Subcutaneous adipose tissue (tissue), 4 donors: Measurements from ENCODE around the gene TMEM53. TPM values are rescaled to one million over a fixed set of nuclear protein-coding genes. Genes with fewer than 3 reads are reported as not detected.

Experiments used
- total RNA-seq, 4 donors: library from RNA; depleted of rRNA; stranded (reverse); fragments of >200 nt; gene quantifications; one replicate each; pipeline ENCODE4 v1.1.0, GENCODE V29; 2016
- TF ChIP-seq, protein P1 (sequence below): fragments of 450-650 bp; IDR thresholded peaks from one replicate; pipeline ENCODE4 v1.5.1; 2016; ENCODE audit warnings: low read depth, mild to moderate bottlenecking, control low read depth, antibody characterized with exemption, moderate library complexity

Gene TMEM53
- total RNA-seq, 4 donors from 2014 or later = 7.0 to 9.5 (median 7.5) TPM

DNA sequence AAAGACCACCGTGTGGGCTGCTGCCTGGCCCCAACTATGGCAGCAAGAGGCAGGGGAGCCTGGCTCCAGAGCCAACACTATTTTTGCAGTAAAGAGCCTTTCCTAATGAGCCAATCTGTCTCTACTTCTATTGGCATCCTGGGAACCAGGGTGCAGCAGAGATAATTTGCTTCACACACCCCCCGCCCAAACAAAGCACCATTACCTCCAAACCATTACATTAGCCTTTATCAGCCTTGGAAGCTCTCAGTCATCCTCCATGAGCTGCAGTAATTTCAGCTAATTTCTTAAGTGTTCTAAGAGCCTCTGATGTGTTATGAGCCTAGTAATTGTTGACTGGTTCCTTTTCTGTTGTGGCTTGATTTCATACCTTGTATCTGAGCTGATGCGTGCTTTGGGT is 21.8 kb upstream of the TMEM53 start:
- TF ChIP-seq, protein P1, sequence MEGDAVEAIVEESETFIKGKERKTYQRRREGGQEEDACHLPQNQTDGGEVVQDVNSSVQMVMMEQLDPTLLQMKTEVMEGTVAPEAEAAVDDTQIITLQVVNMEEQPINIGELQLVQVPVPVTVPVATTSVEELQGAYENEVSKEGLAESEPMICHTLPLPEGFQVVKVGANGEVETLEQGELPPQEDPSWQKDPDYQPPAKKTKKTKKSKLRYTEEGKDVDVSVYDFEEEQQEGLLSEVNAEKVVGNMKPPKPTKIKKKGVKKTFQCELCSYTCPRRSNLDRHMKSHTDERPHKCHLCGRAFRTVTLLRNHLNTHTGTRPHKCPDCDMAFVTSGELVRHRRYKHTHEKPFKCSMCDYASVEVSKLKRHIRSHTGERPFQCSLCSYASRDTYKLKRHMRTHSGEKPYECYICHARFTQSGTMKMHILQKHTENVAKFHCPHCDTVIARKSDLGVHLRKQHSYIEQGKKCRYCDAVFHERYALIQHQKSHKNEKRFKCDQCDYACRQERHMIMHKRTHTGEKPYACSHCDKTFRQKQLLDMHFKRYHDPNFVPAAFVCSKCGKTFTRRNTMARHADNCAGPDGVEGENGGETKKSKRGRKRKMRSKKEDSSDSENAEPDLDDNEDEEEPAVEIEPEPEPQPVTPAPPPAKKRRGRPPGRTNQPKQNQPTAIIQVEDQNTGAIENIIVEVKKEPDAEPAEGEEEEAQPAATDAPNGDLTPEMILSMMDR = no peak

DNA sequence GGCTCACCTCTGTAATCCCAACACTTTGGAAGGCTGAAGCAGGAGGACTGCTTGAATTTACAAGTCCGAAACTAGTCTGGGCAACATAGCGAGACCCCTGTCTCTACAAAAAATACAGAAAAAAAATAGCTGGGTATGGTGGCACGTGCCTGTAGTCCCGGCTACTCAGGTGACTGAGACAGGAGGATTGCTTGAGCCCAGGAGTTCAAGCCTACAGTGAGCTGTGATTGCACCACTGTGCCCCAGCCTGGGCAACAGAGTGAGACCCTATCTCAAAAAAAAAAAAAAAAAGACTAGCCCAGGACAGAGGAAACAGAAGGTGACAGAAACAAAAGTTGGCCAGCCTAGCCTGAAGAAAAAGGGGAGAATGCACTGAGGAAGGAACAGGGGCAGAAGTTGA is 21.4 kb upstream of the TMEM53 start:
- TF ChIP-seq, protein P1 = no peak

DNA sequence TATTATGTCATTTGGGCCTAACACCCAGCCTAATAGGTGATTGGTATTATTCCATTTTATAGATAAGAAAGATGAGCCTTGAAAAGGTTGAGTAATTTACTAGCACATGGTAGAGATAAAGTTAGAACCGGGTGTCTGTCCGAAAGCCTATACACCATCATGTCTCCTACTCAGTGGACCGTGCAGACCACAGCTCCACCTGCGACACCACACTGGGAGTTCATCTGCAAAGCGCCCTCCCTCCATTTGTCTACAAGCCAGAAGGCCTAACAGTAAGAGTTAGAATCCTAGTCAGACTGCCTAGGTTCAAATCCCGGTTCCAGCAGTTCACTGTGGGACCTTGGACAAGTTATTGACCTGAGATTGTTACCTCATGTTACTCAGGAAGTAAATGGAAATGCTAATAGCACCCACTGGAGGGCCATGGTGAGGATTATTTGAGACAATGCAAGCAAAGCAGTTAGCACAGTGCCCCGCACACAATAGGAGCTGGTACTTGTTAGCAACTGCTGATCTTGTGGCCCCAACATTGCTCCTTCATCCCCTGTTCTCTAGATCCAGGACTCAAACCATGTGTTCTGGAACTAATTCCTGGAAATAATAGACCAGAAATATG is 20.7 kb upstream of the TMEM53 start:
- TF ChIP-seq, protein P1 = no peak

DNA sequence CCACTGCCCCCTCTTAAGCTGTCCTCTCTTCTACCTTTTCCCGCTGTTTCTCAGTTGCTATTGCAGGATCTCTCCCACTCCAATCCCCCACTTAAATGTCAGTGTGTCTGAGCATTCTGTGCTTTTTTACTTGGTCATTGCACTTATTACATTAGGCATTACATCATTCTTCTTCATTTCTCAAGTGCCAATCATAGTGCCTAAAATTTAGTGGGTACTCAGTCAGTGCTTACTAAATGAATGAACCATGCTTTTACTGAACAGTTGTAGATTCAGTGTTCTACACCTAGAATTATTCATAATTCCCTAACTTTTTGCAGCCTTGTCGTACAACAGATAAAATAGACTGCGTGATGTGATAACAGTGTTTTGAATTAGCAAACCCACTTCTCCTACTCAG is 19.6 kb upstream of the TMEM53 start:
- TF ChIP-seq, protein P1 = no peak

DNA sequence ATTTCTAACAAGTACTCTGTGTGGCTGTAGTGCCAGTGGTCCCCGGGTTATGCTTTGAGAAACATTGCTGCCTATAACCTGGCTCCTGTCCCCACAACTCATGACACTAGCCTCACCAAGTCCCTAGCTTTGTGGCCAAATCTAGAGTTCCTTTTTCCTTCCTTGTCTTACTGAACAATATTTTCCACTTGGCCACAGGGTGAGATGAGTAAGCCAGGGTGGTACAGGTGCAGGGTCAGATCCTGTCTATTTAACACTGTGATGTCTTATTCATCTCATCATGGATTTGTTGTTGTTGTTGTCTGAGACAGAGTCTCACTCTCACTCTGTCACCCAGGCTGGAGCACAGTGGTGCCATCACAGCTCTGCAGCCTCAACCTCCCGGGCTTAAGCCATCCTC is 18.9 kb upstream of the TMEM53 start:
- TF ChIP-seq, protein P1 = no peak

DNA sequence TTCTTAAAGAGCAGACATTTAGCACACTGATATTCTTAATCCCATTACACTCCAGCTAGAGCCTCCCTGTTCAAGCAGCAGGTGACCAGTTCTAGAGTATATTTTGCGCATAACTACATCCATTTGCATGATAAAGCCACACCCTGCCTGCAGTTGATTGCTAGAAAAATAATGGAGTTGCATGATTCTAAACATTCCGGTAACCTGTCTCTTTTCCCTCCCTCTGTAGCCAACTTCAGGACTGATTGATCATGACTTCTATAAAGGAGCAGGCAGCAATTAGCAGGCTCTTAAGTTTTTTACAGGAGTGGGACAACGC is 15.1 kb upstream of the TMEM53 start:
- TF ChIP-seq, protein P1 = no peak

DNA sequence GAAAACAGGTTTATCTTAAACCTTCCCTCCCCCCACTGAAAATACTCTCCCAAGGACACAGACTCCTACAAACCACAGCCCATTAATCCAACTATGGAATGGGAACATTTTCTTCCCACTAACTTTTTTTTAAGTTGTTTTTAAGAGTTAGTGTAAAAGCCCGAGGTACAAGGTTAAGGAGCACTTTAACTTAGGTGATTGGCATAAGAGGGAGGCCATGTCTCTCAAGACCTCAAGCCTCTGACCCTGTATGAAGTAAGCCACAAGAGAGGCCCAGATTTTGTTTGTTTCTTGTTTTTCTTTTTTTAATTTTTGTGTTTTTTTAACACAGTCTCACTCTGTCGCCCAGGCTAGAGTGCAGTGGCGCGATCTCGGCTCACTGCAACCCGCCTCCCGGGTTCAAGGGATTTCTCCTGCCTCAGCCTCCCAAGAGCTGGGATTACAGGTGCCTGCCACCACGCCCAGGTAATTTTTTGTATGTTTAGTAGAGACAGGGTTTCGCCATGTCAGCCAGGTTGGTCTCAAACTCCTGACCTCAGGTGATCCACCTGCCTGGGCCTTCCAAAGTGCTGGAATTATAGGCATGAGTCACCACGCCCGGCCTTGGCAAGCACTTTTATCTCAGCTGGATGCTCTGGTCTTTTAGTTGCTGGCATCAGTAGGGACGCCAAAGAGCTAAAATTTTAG is 14.6 kb upstream of the TMEM53 start:
- TF ChIP-seq, protein P1 = no peak
